HG03103 (cell line): ENCODE measurements around the gene SYT10.
"Not testable (repeated sequence)": the region's sequence is repeated elsewhere in the genome, so short reads cannot be mapped to it uniquely, and the experiment has no call there.

Experiments
- ATAC-seq: cut with Tn5 transposase; IDR thresholded peaks from one replicate; pipeline ENCODE4 v1.9.1; 2021; ENCODE audit warnings: low read depth; ENCODE audit not compliant: unreplicated experiment

SYT10 gene

GRCh38 chr12:33357181-33357580, 82.4 kb downstream of the SYT10 start:
- no peak for ATAC-seq

GRCh38 chr12:33349791-33350190, 89.8 kb downstream of the SYT10 start:
- no peak for ATAC-seq

- ATAC-seq: not testable (repeated sequence)
These were observed 107.6 kb downstream of the SYT10 start for GRCh38 chr12:33331961-33332398.

- ATAC-seq: no peak
These were observed 108.7 kb downstream of the SYT10 start for GRCh38 chr12:33330940-33331339.
